GF-D8 (cell line): Measurements from ENCODE around the gene SCARB1.

ENCODE experiments used
- DNase-seq: peaks from one replicate; lab custom pipeline; 2025; lab: John Stamatoyannopoulos, UW

The SCARB1 gene

GRCh38 chr12:124842073-124842749, 21.5 kb downstream of the SCARB1 start:
- DNase-seq, result no peak

GRCh38 chr12:124841558-124841945, 22.1 kb downstream of the SCARB1 start:
- no peak for DNase-seq

GRCh38 chr12:124837958-124838803, 25.5 kb downstream of the SCARB1 start:
- DNase-seq, result no peak

- no peak for DNase-seq
Measured at GRCh38 chr12:124837249-124837897, 26.3 kb downstream of the SCARB1 start.

- DNase-seq, result no peak
Measured at GRCh38 chr12:124836759-124837158, 26.9 kb downstream of the SCARB1 start.

GRCh38 chr12:124835656-124836410, 27.8 kb downstream of the SCARB1 start:
- no peak for DNase-seq

GRCh38 chr12:124834822-124835221, 28.8 kb downstream of the SCARB1 start:
- no peak for DNase-seq

- DNase-seq, result no peak
Measured at GRCh38 chr12:124833693-124834122, 30.0 kb downstream of the SCARB1 start.

GRCh38 chr12:124832856-124833255, 30.8 kb downstream of the SCARB1 start:
- DNase-seq, result no peak

- no peak for DNase-seq
Measured at GRCh38 chr12:124831590-124831989, 32.1 kb downstream of the SCARB1 start.

GRCh38 chr12:124830306-124830705, 33.4 kb downstream of the SCARB1 start:
- DNase-seq, result no peak

GRCh38 chr12:124829708-124830304, 33.9 kb downstream of the SCARB1 start:
- no peak for DNase-seq

- no peak for DNase-seq
Measured at GRCh38 chr12:124829008-124829707, 34.5 kb downstream of the SCARB1 start.

GRCh38 chr12:124828264-124829007, 35.2 kb downstream of the SCARB1 start:
- no peak for DNase-seq

GRCh38 chr12:124827588-124828184, 36.0 kb downstream of the SCARB1 start:
- no peak for DNase-seq

GRCh38 chr12:124824195-124824594, 39.5 kb downstream of the SCARB1 start:
- DNase-seq, result no peak

GRCh38 chr12:124823272-124823970, 40.2 kb downstream of the SCARB1 start:
- no peak for DNase-seq

GRCh38 chr12:124822218-124822617, 41.4 kb downstream of the SCARB1 start:
- DNase-seq, result no peak
